ENCODE measurements around the gene RHBDD3.

RHBDD3 gene

GRCh38 chr22:29263791-29264276, 3.9 kb downstream of the RHBDD3 start:
- H3K4me3 ChIP-seq (replicated peaks in 1 of 2; ENCODE audit: low read depth in 2 of 2, low read length in 2 of 2): no peak overlapping the region
- no peak for DNase-seq (ENCODE audit: low read depth in 2 of 2)
- TF ChIP-seq CTCF (IDR thresholded peaks at IDR 0.05; ENCODE audit: low read depth, low read length): no peak

- no peak overlapping the region for H3K4me3 ChIP-seq (replicated peaks in 1 of 2; ENCODE audit: low read depth in 2 of 2, low read length in 2 of 2)
- no peak for TF ChIP-seq CTCF (IDR thresholded peaks at IDR 0.05; ENCODE audit: low read depth, low read length)
- DNase-seq (ENCODE audit: low read depth in 2 of 2): peak in 1 of 2 donors; percentile 10
Measured at GRCh38 chr22:29260601-29261315, 7.0 kb downstream of the RHBDD3 start.

GRCh38 chr22:29260031-29260560, 7.7 kb downstream of the RHBDD3 start:
- no peak for DNase-seq (ENCODE audit: low read depth in 2 of 2)
- TF ChIP-seq CTCF (IDR thresholded peaks at IDR 0.05; ENCODE audit: low read depth, low read length): no peak
- no peak overlapping the region for H3K4me3 ChIP-seq (replicated peaks in 1 of 2; ENCODE audit: low read depth in 2 of 2, low read length in 2 of 2)

- DNase-seq (ENCODE audit: low read depth in 2 of 2): no peak
- TF ChIP-seq CTCF (IDR thresholded peaks at IDR 0.05; ENCODE audit: low read depth, low read length): no peak
- no peak overlapping the region for H3K4me3 ChIP-seq (replicated peaks in 1 of 2; ENCODE audit: low read depth in 2 of 2, low read length in 2 of 2)
Measured at GRCh38 chr22:29259253-29259899, 8.4 kb downstream of the RHBDD3 start.

- no peak for DNase-seq (ENCODE audit: low read depth in 2 of 2)
- TF ChIP-seq CTCF (IDR thresholded peaks at IDR 0.05; ENCODE audit: low read depth, low read length): no peak
- no peak overlapping the region for H3K4me3 ChIP-seq (replicated peaks in 1 of 2; ENCODE audit: low read depth in 2 of 2, low read length in 2 of 2)
Measured at GRCh38 chr22:29258407-29259252, 9.2 kb downstream of the RHBDD3 start.

- no peak for DNase-seq (ENCODE audit: low read depth in 2 of 2)
- TF ChIP-seq CTCF (IDR thresholded peaks at IDR 0.05; ENCODE audit: low read depth, low read length): no peak
- H3K4me3 ChIP-seq (replicated peaks in 1 of 2; ENCODE audit: low read depth in 2 of 2, low read length in 2 of 2): no peak overlapping the region
Measured at GRCh38 chr22:29257751-29258181, 10.0 kb downstream of the RHBDD3 start.
